ENCODE data around the gene NAT14. TPM values are rescaled to one million over a fixed set of nuclear protein-coding genes. Genes with fewer than 3 reads are reported as not detected.
A peak's percentile ranks its signal among the peaks of the same experiment; 100 is the strongest.

The NAT14 gene
- total and polyA plus RNA-seq, 2 donors from 2014 or later, result 42.6 to 45.0 TPM

- H3K4me3 ChIP-seq (ENCODE audit: low read length in 3 of 3), result peak overlapping the region in 1 of 3 donors; percentile 12
- H3K9me3 ChIP-seq (ENCODE audit: control insufficient read depth in 2 of 3, insufficient read depth in 1 of 3, low read length in 3 of 3), result no peaks in the 10 kb centered on the region
- no peak overlapping the region for H3K9ac ChIP-seq (ENCODE audit: low read length in 3 of 3)
- no peak for FAIRE-seq
- DNase-seq, result peak in 2 of 5 donors; percentile 65 to 77
- no peaks in the 10 kb centered on the region for H3K36me3 ChIP-seq (ENCODE audit: control insufficient read depth in 2 of 3, insufficient read depth in 3 of 3, low read length in 3 of 3)
- H3K27ac ChIP-seq (ENCODE audit: low read depth in 2 of 2, low read length in 2 of 2), result no peak overlapping the region
- peaks cover 13% of the 10 kb centered on the region for H3K27me3 ChIP-seq (ENCODE audit: control insufficient read depth, insufficient read depth, low read length)
- intact Hi-C loops (cut with DNase I), result no loop called here
- no peak for TF ChIP-seq CTCF (IDR thresholded peaks at IDR 0.05; ENCODE audit: borderline replicate concordance, extremely low read depth, insufficient read depth)
- no peaks in the 10 kb centered on the region for H3K4me1 ChIP-seq (ENCODE audit: control insufficient read depth in 2 of 3, insufficient read depth in 2 of 3, low read depth in 1 of 3, low read length in 3 of 3)
Observed at GRCh38 chr19:55451965-55452748, 32.8 kb upstream of the NAT14 start.

GRCh38 chr19:55452749-55453346, 32.1 kb upstream of the NAT14 start:
- Histone ChIP-seq H3K4me1 (ENCODE audit: control insufficient read depth in 2 of 3, insufficient read depth in 2 of 3, low read depth in 1 of 3, low read length in 3 of 3) (no peaks in the 10 kb centered on the region), H3K9me3 (ENCODE audit: control insufficient read depth in 2 of 3, insufficient read depth in 1 of 3, low read length in 3 of 3) (no peaks in the 10 kb centered on the region), H3K9ac (ENCODE audit: low read length in 3 of 3) (no peak overlapping the region), H3K4me3 (ENCODE audit: low read length in 3 of 3) (no peak overlapping the region), H3K36me3 (ENCODE audit: control insufficient read depth in 2 of 3, insufficient read depth in 3 of 3, low read length in 3 of 3) (no peaks in the 10 kb centered on the region), H3K27ac (ENCODE audit: low read depth in 2 of 2, low read length in 2 of 2) (no peak overlapping the region), H3K27me3 (ENCODE audit: control insufficient read depth, insufficient read depth, low read length) (peaks cover 10% of the 10 kb centered on the region)
- TF ChIP-seq CTCF (IDR thresholded peaks at IDR 0.05; ENCODE audit: borderline replicate concordance, extremely low read depth, insufficient read depth), result no peak
- no peak for FAIRE-seq
- DNase-seq, result peak; percentile 91 to 96 (median 95)
- intact Hi-C loops (cut with DNase I), result no loop called here

- intact Hi-C loops (cut with DNase I), result no loop called here
- no peaks in the 10 kb centered on the region for H3K4me1 ChIP-seq (ENCODE audit: control insufficient read depth in 2 of 3, insufficient read depth in 2 of 3, low read depth in 1 of 3, low read length in 3 of 3)
- no peaks in the 10 kb centered on the region for H3K9me3 ChIP-seq (ENCODE audit: control insufficient read depth in 2 of 3, insufficient read depth in 1 of 3, low read length in 3 of 3)
- FAIRE-seq (no peak), DNase-seq (no peak)
- TF ChIP-seq CTCF (IDR thresholded peaks at IDR 0.05; ENCODE audit: borderline replicate concordance, extremely low read depth, insufficient read depth), result no peak
- peaks cover 4% of the 10 kb centered on the region for H3K27me3 ChIP-seq (ENCODE audit: control insufficient read depth, insufficient read depth, low read length)
- H3K9ac ChIP-seq (ENCODE audit: low read length in 3 of 3), result no peak overlapping the region
- H3K36me3 ChIP-seq (ENCODE audit: control insufficient read depth in 2 of 3, insufficient read depth in 3 of 3, low read length in 3 of 3), result no peaks in the 10 kb centered on the region
- H3K27ac ChIP-seq (ENCODE audit: low read depth in 2 of 2, low read length in 2 of 2), result no peak overlapping the region
- H3K4me3 ChIP-seq (ENCODE audit: low read length in 3 of 3), result no peak overlapping the region
Observed at GRCh38 chr19:55453511-55454260, 31.3 kb upstream of the NAT14 start.
